ENCODE data around the gene NPIPB4.
"Not testable (repeated sequence)": the region's sequence is repeated elsewhere in the genome, so short reads cannot be mapped to it uniquely, and the experiment has no call there.

GRCh38 chr16:21790506-21790905 is 67.0 kb downstream of the NPIPB4 start:
- TF ChIP-seq POLR2A, CTCF (IDR thresholded peaks at IDR 0.05): not testable (repeated sequence)
